GM12875 (cell line): ENCODE measurements around the gene SNX4.

Experiments used
- H3K4me3 ChIP-seq: one replicate; pipeline ENCODE4 v1.5.1; 2011; ENCODE audit warnings: low read depth, low read length, control low read depth
- CTCF ChIP-seq: IDR thresholded peaks from 2 replicates; pipeline ENCODE4 v1.5.1; 2011; ENCODE audit warnings: low read depth, mild to moderate bottlenecking, control low read depth, inconsistent platforms, low read length, moderate library complexity, borderline replicate concordance; ENCODE audit not compliant: insufficient read depth

Gene SNX4

GRCh38 chr3:125470671-125471070 is 49.3 kb downstream of the SNX4 start:
- TF ChIP-seq CTCF: no peak
- no peak overlapping the region for H3K4me3 ChIP-seq

DNA sequence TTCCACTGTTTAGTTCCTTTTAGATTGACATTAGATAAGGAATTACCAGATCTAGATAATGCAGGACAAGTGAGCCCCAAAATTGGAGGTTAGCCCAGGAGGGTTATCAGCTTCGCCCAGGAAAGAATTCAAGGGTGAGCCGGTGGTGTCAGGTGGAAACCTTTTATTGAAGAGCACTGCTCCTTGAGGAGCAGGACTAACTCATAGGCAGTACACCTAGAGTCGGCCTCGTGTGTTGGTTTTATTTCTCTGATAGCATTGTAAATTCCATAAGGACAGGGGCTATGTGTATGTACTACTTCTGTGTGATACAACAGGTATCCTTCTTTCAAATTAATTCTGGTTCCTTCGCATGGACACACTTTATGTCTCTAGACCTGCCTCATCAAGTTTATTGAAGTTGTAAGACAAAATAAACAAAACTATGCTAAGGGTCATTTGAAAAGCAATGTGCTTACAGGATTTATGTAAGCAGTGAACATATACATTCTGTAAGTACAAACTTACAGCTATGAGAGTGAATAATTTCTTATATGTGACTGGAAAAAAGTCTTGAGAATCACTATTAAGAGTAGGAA is 57.2 kb downstream of the SNX4 start:
- no peak for TF ChIP-seq CTCF
- H3K4me3 ChIP-seq: no peak overlapping the region

- no peak for TF ChIP-seq CTCF
- H3K4me3 ChIP-seq: no peak overlapping the region
These were observed 58.1 kb downstream of the SNX4 start for GRCh38 chr3:125461896-125462295.

GRCh38 chr3:125460233-125460632 is 59.8 kb downstream of the SNX4 start:
- no peak for TF ChIP-seq CTCF
- no peak overlapping the region for H3K4me3 ChIP-seq

GRCh38 chr3:125443923-125444322 is 76.1 kb downstream of the SNX4 start:
- TF ChIP-seq CTCF: no peak
- no peak overlapping the region for H3K4me3 ChIP-seq

GRCh38 chr3:125442506-125442905 is 77.5 kb downstream of the SNX4 start:
- no peak for TF ChIP-seq CTCF

DNA sequence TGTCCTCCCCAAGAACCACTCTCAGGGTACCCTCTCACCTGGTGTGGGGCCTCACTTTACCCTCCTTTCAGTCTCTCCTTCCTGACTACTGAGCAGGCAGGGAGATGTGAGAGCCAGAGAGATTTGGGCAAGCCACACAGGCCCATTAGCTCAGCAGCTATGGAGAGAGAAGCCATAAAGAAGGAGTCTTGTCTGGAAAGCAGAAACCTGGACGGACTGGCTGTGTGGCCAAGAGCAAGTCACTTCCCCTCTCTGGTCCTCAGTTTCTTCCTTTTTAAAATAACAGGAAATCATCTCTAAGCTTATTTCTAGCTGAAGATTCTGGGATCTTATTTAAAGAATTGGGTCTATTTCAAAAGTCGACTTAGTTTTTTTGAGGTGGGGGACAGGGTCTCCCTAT is 79.0 kb downstream of the SNX4 start:
- no peak overlapping the region for H3K4me3 ChIP-seq
- TF ChIP-seq CTCF: no peak

More at GRCh38 chr3:125442506-125442905, 77.5 kb downstream of the SNX4 start:
- H3K4me3 ChIP-seq: no peak overlapping the region
